Measurements from ENCODE around the gene ARHGEF10L.
A peak's percentile ranks its signal among the peaks of the same experiment; 100 is the strongest.

The ARHGEF10L gene

GRCh38 chr1:17596186-17596585 is 56.7 kb downstream of the ARHGEF10L start:
- no peak for DNase-seq

- no peak for DNase-seq
Observed at GRCh38 chr1:17596651-17597509, 57.4 kb downstream of the ARHGEF10L start.

- no peak for DNase-seq
Observed at GRCh38 chr1:17597651-17598050, 58.2 kb downstream of the ARHGEF10L start.

GRCh38 chr1:17598251-17598650 is 58.8 kb downstream of the ARHGEF10L start:
- DNase-seq, result no peak

GRCh38 chr1:17599291-17599953 is 59.9 kb downstream of the ARHGEF10L start:
- DNase-seq, result no peak

- DNase-seq, result no peak
Observed at GRCh38 chr1:17599954-17600300, 60.4 kb downstream of the ARHGEF10L start.

GRCh38 chr1:17600321-17600720 is 60.8 kb downstream of the ARHGEF10L start:
- no peak for DNase-seq

GRCh38 chr1:17601643-17602382 is 62.3 kb downstream of the ARHGEF10L start:
- no peak for DNase-seq

- DNase-seq, result peak; percentile 66
Observed at GRCh38 chr1:17603091-17603841, 63.8 kb downstream of the ARHGEF10L start.

- peak; percentile 14 for DNase-seq
Observed at GRCh38 chr1:17605582-17606344, 66.3 kb downstream of the ARHGEF10L start.

GRCh38 chr1:17606826-17607440 is 67.4 kb downstream of the ARHGEF10L start:
- peak; percentile 49 for DNase-seq

- no peak for DNase-seq
Observed at GRCh38 chr1:17607644-17608581, 68.4 kb downstream of the ARHGEF10L start.

- no peak for DNase-seq
Observed at GRCh38 chr1:17609529-17609928, 70.0 kb downstream of the ARHGEF10L start.

- no peak for DNase-seq
Observed at GRCh38 chr1:17610085-17610484, 70.6 kb downstream of the ARHGEF10L start.

- DNase-seq, result no peak
Observed at GRCh38 chr1:17610713-17611112, 71.2 kb downstream of the ARHGEF10L start.

GRCh38 chr1:17611991-17612390 is 72.5 kb downstream of the ARHGEF10L start:
- DNase-seq, result no peak

- DNase-seq, result no peak
Observed at GRCh38 chr1:17612831-17613230, 73.3 kb downstream of the ARHGEF10L start.

- no peak for DNase-seq
Observed at GRCh38 chr1:17614586-17614985, 75.1 kb downstream of the ARHGEF10L start.

- no peak for DNase-seq
Observed at GRCh38 chr1:17615157-17615556, 75.7 kb downstream of the ARHGEF10L start.

GRCh38 chr1:17615959-17616358 is 76.5 kb downstream of the ARHGEF10L start:
- no peak for DNase-seq
